Gastroesophageal sphincter (tissue), 3 donors: ENCODE measurements around the gene APP.

Experiments used
- CTCF ChIP-seq, 4 experiments: fragments of 200-600 bp in 2 of 4; fragments of 450-650 bp in 2 of 4; sonication (generic) in 1 of 4; IDR thresholded peaks; one replicate each; pipeline ENCODE4 v1.5.1; 2017 to 2019; ENCODE audit warnings: antibody characterized with exemption in 4 of 4, mild to moderate bottlenecking in 2 of 4, moderate library complexity in 2 of 4
- EP300 ChIP-seq: sonication (generic); formaldehyde crosslinking; IDR thresholded peaks from one replicate; pipeline ENCODE4 v1.6.1; 2017; ENCODE audit warnings: antibody characterized with exemption, mild to moderate bottlenecking
- POLR2A ChIP-seq, 2 donors: fragments of 450-650 bp; IDR thresholded peaks; one replicate each; pipeline ENCODE4 v1.6.1; 2017; ENCODE audit warnings: antibody characterized with exemption in 2 of 2, mild to moderate bottlenecking in 2 of 2, moderate library complexity in 1 of 2

DNA sequence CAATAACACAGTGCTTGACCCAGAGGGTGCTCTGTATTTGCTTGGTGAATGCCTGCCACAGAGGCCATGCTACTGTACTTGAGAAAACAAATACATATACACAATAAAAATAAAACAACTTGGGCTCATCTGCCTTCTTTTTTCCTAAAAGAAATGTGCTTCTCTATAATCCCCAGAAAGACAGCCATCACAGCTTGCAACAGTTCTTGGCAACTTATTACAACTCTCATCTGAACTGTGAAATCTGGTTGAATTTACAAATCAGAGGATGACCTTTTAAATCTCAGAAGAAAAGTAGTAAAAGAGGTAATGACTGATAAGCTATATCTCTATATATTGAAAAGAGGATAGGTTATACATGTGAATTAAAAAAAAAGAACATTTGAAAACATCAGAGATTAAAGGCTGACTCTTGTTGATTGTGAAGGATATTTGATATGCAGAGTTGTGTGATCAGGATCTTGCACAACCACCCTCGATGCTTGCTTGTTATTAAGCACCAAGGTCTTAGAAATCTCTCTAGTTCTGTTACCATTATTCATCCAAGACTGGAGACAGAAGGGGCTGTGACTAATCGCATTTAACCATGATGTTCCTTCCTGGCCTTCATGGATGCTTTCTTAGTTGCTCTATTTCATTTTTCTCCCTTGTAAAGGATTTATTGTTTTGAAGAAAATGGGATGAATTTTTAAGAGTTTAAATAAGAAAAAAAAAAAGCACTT is 213.4 kb downstream of the APP start:
- TF ChIP-seq EP300 (no peak), CTCF (IDR thresholded peaks at IDR 0.05) (no peak), POLR2A (IDR thresholded peaks at IDR 0.05) (no peak)
